Pons (tissue), 1 donor: ENCODE measurements around the gene KSR1.
"Not testable (repeated sequence)": the region's sequence is repeated elsewhere in the genome, so short reads cannot be mapped to it uniquely, and the experiment has no call there.

Experiments
- DNase-seq: peaks from one replicate; pipeline ENCODE4 v3.0.0-alpha.2; 2016; ENCODE audit warnings: low spot score

Gene KSR1

DNA sequence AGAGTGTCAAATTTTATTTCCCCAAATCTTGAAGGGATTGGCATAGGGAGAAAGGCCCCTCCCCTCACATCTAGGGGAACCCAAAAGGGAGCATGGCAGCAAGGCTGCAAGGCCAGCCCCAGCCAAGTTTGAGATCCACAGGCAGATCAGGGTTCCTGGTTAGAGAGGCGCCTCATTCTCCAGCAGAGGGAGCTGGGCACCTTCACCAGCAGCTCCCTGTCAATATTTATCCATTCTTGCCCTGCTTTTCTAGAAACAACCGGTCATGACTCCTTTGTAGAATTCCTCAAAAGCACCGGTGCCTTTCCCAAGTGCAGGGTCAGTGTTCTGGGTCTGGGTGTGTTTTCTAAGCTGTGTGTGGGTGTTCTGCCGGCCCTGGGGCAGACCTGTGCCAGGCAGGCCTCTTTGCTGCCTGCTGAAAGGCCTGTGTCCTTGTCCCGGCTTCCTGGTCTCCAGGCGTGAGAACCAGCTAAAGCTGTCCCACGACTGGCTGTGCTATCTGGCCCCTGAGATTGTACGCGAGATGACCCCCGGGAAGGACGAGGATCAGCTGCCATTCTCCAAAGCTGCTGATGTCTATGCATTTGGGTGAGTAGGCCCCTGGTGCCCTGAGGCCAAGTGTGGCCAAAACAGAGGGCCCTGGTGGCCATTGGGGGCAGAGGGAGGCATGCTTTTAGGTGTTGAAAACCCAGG is 153.5 kb downstream of the KSR1 start:
- DNase-seq: no peak

DNA sequence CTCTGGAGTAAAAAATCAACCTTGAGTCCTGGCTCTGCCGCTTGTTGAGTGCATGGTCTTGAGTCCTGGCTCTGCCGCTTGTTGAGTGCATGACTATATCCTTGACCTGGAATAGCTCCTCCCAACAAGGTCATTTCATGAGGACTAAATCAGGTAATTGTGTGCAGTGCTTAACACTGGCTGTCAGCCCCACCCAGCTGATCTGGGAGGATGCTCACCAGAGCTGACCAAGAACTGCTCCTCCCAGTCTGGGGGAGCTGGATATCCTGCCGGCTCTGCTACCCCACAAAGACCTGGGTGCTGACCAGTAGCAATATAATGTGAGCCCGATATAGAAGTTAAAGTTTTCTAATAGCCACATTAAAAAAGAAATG is 154.0 kb downstream of the KSR1 start:
- no peak for DNase-seq

DNA sequence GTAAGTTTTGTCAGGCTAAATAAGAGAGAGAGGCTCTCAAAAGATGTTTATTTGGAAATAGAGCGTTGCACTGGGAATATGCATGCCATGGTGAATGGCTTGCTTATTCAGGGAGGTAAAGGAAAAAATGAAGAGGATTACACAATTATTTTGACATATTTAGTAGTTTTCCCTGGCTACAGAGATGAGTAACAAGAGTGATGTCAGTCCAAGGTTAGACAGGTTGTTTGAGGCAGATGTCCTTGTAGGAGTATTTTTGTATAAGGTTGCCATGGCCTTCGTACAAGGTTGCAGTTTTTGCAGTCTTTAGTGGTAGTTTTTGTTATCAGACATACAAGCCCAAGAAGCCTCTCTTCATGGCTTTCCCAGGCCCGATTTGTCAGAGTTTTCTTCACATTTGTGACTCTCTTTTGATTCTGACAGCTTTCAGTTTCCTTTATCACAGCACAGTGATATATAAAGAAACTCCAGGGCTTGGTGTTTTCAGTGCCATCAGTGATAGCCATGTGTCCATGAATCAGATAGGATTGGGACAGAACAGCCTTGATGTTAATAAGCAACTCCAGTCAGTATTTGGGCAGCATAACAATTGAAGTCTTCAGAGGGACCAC is 156.0 kb downstream of the KSR1 start:
- no peak for DNase-seq

DNA sequence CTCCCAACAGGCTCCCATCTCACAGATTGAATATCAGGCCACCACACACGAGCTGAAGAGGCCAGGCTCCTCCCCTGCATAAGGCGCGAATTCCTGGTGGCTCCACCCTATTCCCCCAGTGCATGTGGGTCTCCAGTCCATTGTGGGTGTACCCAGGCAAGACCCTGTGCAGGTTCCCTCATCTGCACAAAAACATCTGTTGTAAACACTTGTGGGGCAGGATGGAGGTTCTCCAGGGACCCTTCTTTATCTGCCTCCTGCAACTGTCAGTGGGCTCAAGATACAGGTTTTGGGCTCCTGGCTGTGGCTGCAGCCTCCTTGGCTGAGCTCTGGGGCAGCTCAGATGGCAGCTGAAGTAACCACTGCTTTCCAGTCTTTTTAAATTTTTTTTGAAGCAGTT is 157.2 kb downstream of the KSR1 start:
- no peak for DNase-seq

DNA sequence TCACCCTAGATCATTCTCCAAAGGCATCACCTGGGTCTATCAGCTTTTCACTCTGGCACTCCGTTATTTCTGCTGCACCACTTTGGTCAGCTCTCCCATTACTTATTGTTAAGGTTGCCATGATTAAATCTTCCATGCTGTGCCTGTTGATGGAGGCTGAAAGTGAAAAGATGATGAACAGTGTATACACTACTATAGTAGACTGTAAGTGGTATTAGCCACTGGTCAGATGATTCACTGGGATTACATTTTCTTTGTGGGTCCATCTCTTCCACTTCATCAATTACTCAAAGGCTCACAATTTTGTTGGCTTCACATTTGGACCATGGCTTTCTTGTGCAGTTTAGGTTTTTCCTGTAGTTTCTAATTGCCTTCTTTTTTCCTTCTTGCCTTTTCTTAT is 158.9 kb downstream of the KSR1 start:
- no peak for DNase-seq

DNA sequence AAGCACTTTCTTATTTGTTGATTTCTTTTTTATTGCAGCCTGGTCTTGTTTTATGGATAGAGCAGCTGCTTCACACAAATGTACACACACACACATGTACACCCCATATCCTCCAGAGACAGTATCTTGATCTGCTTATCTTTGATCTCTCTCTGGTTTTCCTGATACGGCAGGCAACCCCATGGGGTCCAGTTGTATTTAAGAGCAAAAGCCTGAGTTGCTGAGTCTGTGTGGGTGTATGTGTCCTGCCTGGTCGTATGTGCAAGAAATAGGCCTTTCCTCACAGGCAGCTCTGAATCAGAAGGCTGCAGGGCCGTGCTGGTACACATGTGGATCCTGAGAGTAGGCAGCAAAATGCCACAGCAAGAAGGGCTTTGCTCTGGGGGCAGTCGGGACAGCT is 160.2 kb downstream of the KSR1 start:
- no peak for DNase-seq

DNA sequence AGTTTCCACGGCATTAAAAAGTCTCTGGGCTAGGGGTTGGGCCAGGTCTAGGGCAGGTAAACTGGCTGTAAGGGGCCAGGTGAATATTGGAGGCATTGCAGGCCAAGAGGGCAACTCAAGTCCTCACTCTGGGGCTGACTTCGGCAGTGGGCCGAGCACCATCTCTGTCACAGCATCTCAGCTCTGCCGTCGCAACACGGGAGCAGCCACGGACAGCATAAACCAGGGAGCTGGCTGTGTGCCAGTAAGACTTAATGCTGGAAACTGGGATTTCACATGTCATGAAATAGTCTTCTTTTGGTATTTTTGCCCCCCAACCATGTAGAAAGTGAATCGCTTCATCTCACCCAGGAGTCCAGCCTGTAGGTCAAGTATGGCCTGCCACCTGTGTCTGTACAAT is 162.2 kb downstream of the KSR1 start:
- DNase-seq: no peak

DNA sequence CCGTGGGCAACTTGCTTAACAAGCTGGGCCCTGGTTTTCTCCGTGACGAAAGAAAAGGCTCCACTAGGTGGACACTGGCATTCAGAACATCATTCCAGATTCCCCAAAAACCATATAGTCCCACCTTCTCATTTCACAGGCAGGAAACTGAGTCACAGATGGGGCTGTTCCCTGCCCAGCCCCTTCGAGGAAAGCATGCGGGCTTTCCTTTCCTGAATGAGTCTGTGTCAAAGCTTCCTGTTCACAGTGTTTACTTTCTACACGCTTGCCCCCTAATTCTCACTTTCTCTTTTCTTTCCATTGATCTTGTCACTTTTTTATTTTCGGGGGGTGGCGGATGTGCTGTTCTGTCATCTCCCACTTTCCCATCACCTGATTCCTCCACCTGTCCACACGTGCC is 164.5 kb downstream of the KSR1 start:
- no peak for DNase-seq

DNA sequence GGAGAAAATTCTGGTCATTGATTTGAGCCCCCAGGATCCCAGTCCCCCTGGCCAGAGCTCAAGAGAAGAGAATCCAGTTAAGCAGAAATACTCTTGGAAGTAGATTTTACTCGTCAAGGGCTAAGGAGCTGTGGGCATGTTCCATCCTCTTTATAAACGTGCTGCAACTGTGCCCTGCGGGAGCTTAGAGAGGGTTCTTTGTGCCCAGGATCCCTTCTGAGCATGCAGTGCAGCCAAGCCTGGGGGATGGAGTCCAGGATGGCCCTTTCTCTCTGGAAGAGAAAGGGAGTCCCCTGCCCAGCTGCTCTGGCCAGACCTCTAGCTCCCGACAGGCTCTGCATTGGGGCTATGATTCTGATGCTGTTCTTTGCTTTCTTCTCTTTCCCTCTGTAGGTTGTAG is 165.3 kb downstream of the KSR1 start:
- peak; percentile 64 for DNase-seq

DNA sequence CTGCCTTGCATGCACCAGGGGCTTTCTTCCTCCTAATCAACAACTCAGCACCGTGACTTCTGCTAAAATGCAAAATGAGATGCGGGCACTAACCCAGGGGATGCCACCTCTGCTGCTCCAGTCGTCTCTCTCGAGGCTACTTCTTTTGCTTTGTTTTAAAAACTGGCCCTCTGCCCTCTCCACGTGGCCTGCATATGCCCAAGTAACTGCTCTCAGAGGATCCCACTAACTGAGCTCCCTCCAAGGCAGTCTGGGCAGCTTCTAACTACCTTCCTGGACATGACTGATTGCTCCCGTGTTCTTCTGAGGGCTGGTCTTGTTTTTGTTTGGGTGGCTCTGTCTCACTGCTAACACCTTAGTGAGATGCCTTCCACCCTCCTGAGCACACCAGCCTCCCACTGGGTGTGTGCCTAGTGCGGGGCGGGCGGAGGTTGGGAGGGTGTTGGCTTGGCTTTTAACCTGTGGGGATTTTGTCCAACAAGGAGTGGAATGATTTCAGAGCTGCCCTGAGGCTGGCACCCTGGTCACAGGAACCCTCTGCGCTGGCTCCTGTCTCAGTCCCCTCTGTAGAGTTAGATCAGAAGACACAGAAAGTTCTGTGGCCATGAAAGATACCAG is 165.8 kb downstream of the KSR1 start:
- DNase-seq: no peak

DNA sequence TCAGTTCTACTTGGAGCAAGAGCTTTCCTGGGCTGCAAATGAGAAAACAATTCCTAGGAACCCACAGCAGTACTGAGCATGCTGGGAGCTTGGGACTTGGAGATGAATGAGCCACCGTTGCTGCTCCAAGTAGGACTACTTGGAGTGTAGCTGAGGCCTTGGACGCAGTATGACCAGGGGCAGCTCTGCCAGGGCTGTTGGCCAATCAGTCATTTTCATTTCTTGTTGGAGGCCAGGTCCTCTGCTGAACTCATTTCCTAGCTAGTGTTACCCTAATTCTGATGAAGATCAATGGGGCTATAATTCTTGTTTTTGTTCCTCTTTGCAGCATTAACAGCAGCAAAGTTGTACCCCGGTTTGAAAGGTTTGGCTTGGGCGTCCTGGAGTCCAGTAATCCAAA is 166.7 kb downstream of the KSR1 start:
- DNase-seq: no peak

DNA sequence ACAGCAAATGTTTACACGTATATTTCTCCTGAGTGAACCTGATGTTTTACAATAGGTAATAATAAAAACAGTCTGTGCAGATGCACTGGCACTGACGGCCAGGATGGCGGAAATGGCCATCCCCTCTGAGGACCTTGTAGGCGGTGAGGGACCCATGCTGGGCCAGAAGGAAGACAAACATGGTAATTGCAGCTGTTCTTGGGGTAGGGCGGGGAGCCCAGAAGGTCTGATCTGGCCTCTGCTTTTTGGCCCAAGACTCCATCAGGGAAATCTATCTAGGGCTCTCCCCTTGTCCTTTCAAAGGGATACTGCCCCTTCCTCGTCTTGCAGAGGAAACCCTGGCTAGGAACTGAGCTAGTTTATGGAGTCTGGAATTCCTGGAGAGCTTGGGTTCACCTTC is 167.4 kb downstream of the KSR1 start:
- DNase-seq: no peak

DNA sequence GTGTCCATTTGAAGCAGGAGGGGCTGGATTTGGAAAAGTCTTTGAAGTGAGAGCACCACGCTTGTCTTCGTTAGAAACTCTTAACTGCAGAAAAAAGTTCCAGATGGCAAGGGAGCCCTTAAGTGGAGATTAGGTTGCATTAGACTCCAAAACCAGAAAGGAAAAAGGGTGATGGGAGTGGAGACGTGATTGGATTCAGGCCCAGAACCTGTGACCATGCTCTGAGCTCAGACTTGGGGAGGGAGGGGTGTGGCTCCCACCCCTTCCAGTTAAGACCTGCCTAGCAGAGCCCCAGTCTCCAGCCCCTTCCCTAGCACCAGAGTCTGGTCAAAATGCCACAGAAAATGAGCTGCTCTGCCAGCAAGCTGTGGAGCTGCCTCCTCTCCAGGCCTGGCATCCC is 168.3 kb downstream of the KSR1 start:
- no peak for DNase-seq

DNA sequence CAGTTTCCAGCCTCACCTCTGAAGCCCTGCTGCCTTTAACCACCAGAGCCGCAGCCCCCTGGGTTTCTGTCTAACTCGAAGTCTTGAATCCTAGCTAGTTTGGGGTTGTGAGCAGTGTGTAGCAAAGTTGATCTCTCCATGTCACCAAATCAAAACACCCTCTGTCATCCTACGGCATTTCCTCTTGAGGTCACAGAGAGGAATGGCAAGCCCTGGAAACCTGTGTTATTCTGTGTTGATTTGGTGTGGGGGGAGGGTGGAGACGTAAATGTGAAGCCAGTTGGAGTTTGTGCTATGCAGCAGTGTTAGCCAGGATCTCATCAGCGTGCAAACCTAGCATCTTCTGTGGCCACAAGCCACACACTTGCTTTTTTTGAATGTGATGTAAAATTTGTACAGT is 169.6 kb downstream of the KSR1 start:
- no peak for DNase-seq

DNA sequence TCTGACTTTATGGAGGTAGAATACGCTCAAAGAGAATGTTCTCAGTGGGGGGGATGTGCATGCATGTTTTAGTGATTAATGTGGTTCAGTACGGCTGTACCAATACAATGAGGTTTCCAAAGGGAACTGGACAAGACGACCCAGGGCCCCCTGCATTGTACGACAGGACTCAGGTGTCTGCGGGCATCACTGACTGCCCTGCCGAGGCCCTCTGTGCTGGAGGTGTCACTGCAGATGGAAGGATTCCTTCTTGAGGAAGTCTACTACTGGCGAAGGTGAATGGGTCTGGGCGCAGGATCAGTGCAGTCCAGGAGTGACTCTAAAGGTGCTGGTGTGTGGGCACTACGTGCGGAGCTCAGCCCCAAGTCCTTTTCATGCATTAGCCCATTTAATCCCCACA is 171.3 kb downstream of the KSR1 start:
- no peak for DNase-seq

DNA sequence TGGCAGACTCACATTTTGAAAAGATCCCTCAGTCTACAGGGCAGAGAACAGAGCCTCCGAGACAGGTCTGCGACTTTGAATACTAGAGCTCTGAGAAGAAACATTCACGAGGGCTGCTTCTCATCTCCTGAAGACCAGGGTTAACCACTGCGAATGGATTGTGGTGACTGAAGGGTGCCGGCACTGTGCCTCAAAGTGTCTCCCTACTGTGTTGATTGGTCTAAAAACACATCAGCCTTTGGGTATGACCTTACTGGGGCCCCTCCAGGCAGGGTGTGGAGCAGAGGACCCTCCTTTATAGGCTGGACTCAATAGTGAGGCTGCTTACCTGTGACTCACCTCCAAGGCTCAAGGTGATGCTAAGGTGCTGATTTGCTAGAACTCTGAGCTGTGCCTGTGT is 172.1 kb downstream of the KSR1 start:
- DNase-seq: no peak

DNA sequence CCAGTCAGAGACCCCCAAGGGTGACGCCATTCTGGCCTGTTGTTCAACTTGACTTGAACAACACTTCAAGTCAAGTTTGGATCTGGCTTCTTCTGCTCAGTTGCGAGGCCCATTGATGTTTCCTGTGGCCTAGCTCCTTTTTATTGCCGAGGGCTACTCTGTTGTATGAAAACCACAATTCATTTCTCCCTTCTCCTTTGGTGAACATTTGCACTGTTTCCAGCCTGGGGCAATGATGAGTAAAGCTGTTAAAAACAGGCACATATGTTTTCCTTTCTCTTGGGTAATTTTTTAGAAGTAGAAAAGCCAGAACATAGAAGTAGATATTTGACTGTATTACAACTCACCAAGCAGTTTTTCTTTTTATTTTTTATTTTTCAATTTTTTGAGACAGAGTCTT is 173.0 kb downstream of the KSR1 start:
- DNase-seq: not testable (repeated sequence)

DNA sequence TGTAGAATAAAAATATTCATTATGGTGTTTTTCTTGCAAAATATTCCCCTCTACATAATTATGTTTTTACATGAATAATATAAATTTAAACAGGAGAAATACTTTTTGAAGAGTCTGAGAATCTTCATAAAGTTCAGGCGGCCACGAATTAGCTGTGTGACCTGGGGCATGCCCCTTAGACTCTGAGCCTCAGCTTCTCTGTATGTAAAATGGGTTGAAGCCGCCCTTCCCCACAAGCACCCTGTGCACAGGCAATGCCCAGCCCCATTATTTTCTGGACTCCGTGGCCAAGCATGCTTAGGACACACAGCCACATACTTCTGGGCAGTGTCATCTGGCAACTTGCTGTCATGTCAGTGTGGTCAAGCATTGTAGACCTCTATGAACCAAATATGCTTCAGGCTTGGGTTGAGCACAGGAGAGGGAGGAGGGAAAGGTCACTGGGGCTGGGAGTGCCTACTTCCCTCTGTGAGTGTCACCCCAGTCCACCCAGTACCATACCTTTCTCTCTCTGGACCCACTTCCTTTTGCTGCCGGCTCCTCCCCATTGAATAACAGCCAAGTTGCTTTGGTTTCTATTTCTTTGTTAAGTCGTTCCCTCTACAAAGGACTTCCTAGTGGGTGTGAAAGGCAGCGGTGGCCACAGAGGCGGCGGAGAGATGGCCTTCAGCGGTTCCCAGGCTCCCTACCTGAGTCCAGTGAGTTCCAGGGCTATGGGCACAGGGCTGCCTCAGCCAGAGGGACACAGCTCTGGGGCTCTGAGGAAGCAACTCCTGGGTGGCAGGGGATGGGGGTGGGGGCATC is 174.6 kb downstream of the KSR1 start, which contains the start of gene LGALS9:
LGALS9 (plus strand) TSS at position 582 of the 804 bp plus-strand sequence; CDS start at position 660, 78 bp downstream.
- DNase-seq: peak; percentile 57

DNA sequence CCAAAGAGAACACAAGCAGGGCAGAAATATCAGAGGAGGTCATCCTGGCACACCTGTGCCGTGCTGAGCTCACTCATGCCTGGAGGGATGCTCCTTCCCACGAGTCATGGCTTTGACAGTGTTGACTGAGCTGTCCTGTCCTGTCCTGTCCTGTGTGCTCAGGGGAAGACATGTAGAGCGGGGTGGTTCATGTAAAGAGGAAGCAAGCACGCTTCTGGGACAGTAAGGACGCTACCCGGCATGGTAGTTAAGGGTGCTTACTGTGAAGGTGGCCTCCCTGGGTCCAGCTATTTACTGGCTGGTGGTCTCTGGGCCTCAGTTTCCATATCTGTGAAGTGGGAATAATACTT is 175.1 kb downstream of the KSR1 start:
- DNase-seq: no peak

DNA sequence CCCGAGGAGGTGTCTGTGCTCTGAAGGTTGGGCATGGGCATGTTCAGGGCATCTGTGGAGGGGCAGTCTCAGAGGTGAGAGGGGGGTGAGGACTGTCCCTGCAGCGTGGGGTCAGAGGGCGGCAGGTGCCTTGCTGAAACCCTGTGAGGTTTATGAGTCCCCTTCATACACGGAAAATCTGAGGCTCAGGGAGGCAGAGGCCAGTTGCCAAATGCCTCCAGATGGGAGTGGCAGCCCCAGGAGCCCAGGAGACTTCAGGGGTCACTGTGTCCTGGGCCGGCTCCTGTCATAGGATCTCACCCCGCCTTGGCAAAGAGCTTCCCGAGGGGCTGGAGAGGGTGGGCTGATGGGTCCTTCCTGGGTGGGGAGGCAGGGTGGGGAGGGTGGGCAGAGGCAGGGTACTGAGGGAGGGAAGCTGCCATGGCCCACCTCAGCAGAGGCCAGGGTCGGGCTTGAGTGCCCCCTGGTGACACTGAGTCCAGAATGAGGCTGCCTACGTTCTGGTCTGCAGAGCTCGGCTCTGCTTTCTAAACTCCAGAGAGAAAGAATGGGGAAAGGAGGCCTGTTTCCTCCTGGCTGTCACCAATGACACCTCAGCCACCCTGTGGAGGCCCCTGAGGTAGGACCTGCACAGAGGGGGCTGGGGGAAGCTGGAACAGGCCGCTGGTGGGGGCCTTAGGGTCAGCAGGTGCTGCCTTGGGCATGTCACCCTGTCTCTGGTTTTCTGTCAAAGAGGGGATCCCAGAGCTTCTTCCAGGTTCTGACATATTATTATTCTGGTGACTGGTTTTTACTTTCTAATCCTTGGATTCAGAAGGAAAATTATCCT is 175.9 kb downstream of the KSR1 start:
- DNase-seq: no peak

DNA sequence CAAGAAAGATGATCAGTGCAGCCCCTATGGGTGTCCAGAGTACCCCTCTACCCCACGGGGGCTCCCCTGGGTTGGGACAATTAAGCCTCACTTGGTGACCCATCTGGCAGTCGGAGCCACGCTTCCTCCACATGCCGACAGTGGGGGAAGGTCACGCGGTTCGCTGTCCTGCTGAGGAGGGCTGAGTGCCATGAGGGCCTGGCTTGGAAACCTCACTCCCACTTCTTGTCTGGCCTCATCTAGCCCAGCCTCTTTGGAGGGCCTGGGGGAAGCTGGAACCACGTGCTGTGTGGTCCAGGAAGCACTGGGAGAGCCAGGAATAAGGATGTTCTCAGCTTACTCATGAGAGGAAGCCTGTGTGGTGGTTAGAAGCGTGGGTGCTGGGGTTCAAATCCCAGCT is 176.5 kb downstream of the KSR1 start:
- DNase-seq: peak; percentile 85
